K562 (cell line): ENCODE measurements around the gene SHC1. TPM values are rescaled to one million over a fixed set of nuclear protein-coding genes. Genes with fewer than 3 reads are reported as not detected.

ENCODE experiments used
- CBFA2T3 ChIP-seq: fragments of 450-650 bp; IDR thresholded peaks from 2 replicates; pipeline ENCODE4 v1.6.1; 2017
- DMBX1 ChIP-seq: fragments of 250-450 bp; sonication (Bioruptor Pico); IDR thresholded peaks from 2 replicates; pipeline ENCODE4 v1.8.0; 2022; ENCODE audit warnings: inconsistent platforms, mild to moderate bottlenecking, moderate library complexity, borderline replicate concordance
- FOSL1 ChIP-seq: fragments of 200-800 bp; sonication (Bioruptor generic); conservative IDR thresholded peaks from 2 replicates; pipeline ENCODE4 v1.6.1; 2016; ENCODE audit warnings: missing genetic modification characterization, missing compliant biosample characterization
- HDAC6 ChIP-seq: IDR thresholded peaks from 2 replicates; pipeline ENCODE4 v1.6.1; 2012; ENCODE audit warnings: low read depth, mild to moderate bottlenecking, control low read depth, inconsistent platforms, low read length, moderate library complexity
- HDGF ChIP-seq: fragments of 450-650 bp; IDR thresholded peaks from 2 replicates; pipeline ENCODE4 v1.6.1; 2016
- HMGN3 ChIP-seq: IDR thresholded peaks from 2 replicates; pipeline ENCODE4 v1.6.1; 2011; ENCODE audit warnings: borderline replicate concordance, low read depth, mild to moderate bottlenecking, mixed read lengths, low read length; ENCODE audit not compliant: insufficient read length; ENCODE audit errors: extremely low read depth
- NEUROD1 ChIP-seq: fragments of 150-350 bp; IDR thresholded peaks from 2 replicates; pipeline ENCODE4 v1.6.1; 2014; ENCODE audit warnings: borderline replicate concordance, low read length, low read depth; ENCODE audit not compliant: partially characterized antibody
- PURB ChIP-seq: sonication (generic); formaldehyde crosslinking; IDR thresholded peaks from 2 replicates; pipeline ENCODE4 v1.9.0; 2021; ENCODE audit warnings: low read depth, mild to moderate bottlenecking, missing genetic modification reagents
- RBM15 ChIP-seq: fragments of 200-400 bp; formaldehyde crosslinking; IDR thresholded peaks from 2 replicates; pipeline ENCODE4 v1.6.1; 2018; ENCODE audit warnings: mild to moderate bottlenecking, low read length, moderate library complexity; ENCODE audit not compliant: insufficient read depth
- SRSF1 ChIP-seq: fragments of 200-400 bp; formaldehyde crosslinking; IDR thresholded peaks from 2 replicates; pipeline ENCODE4 v1.6.1; 2017; ENCODE audit warnings: mild to moderate bottlenecking, low read depth, low read length, moderate library complexity
- SRSF9 ChIP-seq: fragments of 200-400 bp; formaldehyde crosslinking; IDR thresholded peaks from 2 replicates; pipeline ENCODE4 v1.6.1; 2017; ENCODE audit warnings: low read depth, low read length, borderline replicate concordance
- TCFL5 ChIP-seq: fragments of 250-450 bp; sonication (Bioruptor Pico); conservative IDR thresholded peaks from 2 replicates; pipeline ENCODE4 v1.6.1; 2021; ENCODE audit warnings: mild to moderate bottlenecking, moderate library complexity, matching md5 sums
- TEAD1 ChIP-seq, 2 experiments: fragments of 450-650 bp in 1 of 2; sonication (generic) in 1 of 2; formaldehyde crosslinking; IDR thresholded peaks; 2 replicates each; pipeline versions ENCODE4 v1.4.0 to v1.8.0; 2020 to 2022; ENCODE audit warnings: mild to moderate bottlenecking in 2 of 2, missing genetic modification reagents in 1 of 2
- TSC22D4 ChIP-seq: fragments of 450-650 bp; IDR thresholded peaks from 2 replicates; pipeline ENCODE4 v1.6.1; 2016; ENCODE audit warnings: missing genetic modification characterization, missing biosample characterization, control low read depth
- WHSC1 ChIP-seq: IDR thresholded peaks from one replicate; pipeline ENCODE4 v1.6.1; 2012; ENCODE audit warnings: low read length, control low read depth, inconsistent platforms
- ZNF23 ChIP-seq: fragments of 250-450 bp; sonication (Bioruptor Pico); IDR thresholded peaks from 2 replicates; pipeline ENCODE4 v1.4.0; 2020; ENCODE audit warnings: mild to moderate bottlenecking
- ZNF609 ChIP-seq: sonication (generic); formaldehyde crosslinking; IDR thresholded peaks from 2 replicates; pipeline ENCODE4 v1.8.1; 2023; ENCODE audit warnings: missing genetic modification reagents, mild to moderate bottlenecking, borderline replicate concordance
- polyA plus RNA-seq, 8 experiments: library from polyadenylated mRNA; depleted of rRNA in 4 of 8; stranded (reverse) in 5 of 8; unstranded in 3 of 8; fragments of >200 nt; fragmentation: Nextera tagmentation in 2 of 8; fragmentation: Illumina TruSeq in 1 of 8; extraction: Ambion mirVana in 2 of 8; extraction: Trizol in 1 of 8; gene quantifications; 2 replicates each; pipeline versions ENCODE4 v1.2.1 to v1.2.3, GENCODE V29; 2011 to 2014; ENCODE audit warnings: inconsistent platforms in 1 of 8, missing spikeins in 1 of 8
- total RNA-seq, 7 experiments: library from RNA; depleted of rRNA in 6 of 7; stranded (reverse); fragments of >200 nt in 6 of 7; fragmentation: Illumina TruSeq in 2 of 7; extraction: Trizol in 2 of 7; gene quantifications; 2 replicates each; pipeline versions ENCODE4 v1.2.1 to v1.2.3, GENCODE V29; 2011 to 2021; ENCODE audit warnings: low replicate concordance in 1 of 7
- TF ChIP-seq, protein P1 (sequence below): fragments of 250-450 bp; sonication (Bioruptor Pico); IDR thresholded peaks from 2 replicates; pipeline ENCODE4 v1.4.0; 2020

SHC1 gene
- total and polyA plus RNA-seq, 9 of the 15 experiments (the other 6 are each of a cell fraction or from before 2014, with no cell fraction given): 4.1 to 113 (median 51.9) TPM

DNA sequence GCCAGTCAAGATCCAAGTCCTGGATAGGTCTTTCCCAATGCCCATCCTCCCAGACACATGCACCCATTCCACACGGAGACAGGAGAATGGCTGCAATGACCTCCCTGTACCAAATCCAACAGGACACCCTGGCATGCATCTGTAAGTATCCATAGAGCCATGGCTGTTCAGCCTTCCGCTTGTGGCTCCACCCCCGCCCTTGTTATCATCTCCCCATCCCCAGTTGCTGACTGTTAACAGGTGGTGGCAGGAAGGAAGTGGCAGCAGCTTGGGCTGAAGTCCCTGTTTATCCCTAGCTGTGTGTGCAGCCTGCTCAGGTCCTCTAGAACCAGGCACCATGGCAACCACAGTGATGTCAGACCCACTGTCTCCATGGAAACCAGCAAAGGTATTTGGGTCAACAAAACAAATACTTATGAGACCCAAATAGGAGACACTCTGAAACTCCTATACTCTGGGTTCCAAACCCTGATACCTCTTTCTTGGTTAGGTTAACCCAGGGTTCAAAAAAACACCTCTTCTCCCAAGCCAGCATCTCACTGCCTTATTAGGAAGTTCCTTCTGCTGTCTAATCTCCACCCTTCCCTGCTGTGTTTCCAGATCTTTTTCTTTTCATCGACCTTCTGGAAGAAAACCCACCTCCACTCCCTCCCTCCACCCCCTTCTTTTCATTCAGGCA is 15.4 kb downstream of the SHC1 start (continued):
- TF ChIP-seq SRSF1 (no peak), CBFA2T3 (peak; percentile 49; the same call in 1 of the 2 replicates), RBM15 (no peak), HDGF (no peak), ZNF609 (CRISPR knock-in tag) (no peak), DMBX1 (CRISPR knock-in tag) (no peak), TCFL5 (no peak), NEUROD1 (no peak), ZNF23 (no peak), WHSC1 (no peak), TSC22D4 (tag) (no peak), SRSF9 (no peak), HMGN3 (no peak), TEAD1 (CRISPR knock-in tag; IDR thresholded peaks at IDR 0.05) (no peak), FOSL1 (tag) (no peak), HDAC6 (no peak), PURB (CRISPR knock-in tag) (no peak)
- TF ChIP-seq, protein P1, sequence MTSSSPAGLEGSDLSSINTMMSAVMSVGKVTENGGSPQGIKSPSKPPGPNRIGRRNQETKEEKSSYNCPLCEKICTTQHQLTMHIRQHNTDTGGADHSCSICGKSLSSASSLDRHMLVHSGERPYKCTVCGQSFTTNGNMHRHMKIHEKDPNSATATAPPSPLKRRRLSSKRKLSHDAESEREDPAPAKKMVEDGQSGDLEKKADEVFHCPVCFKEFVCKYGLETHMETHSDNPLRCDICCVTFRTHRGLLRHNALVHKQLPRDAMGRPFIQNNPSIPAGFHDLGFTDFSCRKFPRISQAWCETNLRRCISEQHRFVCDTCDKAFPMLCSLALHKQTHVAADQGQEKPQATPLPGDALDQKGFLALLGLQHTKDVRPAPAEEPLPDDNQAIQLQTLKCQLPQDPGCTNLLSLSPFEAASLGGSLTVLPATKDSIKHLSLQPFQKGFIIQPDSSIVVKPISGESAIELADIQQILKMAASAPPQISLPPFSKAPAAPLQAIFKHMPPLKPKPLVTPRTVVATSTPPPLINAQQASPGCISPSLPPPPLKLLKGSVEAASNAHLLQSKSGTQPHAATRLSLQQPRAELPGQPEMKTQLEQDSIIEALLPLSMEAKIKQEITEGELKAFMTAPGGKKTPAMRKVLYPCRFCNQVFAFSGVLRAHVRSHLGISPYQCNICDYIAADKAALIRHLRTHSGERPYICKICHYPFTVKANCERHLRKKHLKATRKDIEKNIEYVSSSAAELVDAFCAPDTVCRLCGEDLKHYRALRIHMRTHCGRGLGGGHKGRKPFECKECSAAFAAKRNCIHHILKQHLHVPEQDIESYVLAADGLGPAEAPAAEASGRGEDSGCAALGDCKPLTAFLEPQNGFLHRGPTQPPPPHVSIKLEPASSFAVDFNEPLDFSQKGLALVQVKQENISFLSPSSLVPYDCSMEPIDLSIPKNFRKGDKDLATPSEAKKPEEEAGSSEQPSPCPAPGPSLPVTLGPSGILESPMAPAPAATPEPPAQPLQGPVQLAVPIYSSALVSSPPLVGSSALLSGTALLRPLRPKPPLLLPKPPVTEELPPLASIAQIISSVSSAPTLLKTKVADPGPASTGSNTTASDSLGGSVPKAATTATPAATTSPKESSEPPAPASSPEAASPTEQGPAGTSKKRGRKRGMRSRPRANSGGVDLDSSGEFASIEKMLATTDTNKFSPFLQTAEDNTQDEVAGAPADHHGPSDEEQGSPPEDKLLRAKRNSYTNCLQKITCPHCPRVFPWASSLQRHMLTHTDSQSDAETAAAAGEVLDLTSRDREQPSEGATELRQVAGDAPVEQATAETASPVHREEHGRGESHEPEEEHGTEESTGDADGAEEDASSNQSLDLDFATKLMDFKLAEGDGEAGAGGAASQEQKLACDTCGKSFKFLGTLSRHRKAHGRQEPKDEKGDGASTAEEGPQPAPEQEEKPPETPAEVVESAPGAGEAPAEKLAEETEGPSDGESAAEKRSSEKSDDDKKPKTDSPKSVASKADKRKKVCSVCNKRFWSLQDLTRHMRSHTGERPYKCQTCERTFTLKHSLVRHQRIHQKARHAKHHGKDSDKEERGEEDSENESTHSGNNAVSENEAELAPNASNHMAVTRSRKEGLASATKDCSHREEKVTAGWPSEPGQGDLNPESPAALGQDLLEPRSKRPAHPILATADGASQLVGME (CRISPR knock-in tag): peak; percentile 69; the same call in 1 of the 2 replicates
